Astrocyte of the cerebellum (primary cell): ENCODE measurements around the gene KRT17.

ENCODE experiments used
- DNase-seq: peaks from one replicate; pipeline ENCODE4 v3.0.0-alpha.2; 2011; ENCODE audit warnings: low read depth
- H3K4me3 ChIP-seq: 2 replicates; pipeline ENCODE4 v1.5.1; 2011; ENCODE audit warnings: mild to moderate bottlenecking, low read depth, low read length, moderate library complexity
- in situ Hi-C: cut with HindIII; loops from 2 replicates; pipeline ENCODE4 v1.10.0; 2017; ENCODE audit warnings: low sequenced_read_pairs
- TF ChIP-seq, protein P1 (sequence below): IDR thresholded peaks from 2 replicates; pipeline ENCODE4 v1.5.1; 2012; ENCODE audit warnings: low read length, low read depth, moderate library complexity, mild to moderate bottlenecking; ENCODE audit errors: missing control alignments

The KRT17 gene

DNA sequence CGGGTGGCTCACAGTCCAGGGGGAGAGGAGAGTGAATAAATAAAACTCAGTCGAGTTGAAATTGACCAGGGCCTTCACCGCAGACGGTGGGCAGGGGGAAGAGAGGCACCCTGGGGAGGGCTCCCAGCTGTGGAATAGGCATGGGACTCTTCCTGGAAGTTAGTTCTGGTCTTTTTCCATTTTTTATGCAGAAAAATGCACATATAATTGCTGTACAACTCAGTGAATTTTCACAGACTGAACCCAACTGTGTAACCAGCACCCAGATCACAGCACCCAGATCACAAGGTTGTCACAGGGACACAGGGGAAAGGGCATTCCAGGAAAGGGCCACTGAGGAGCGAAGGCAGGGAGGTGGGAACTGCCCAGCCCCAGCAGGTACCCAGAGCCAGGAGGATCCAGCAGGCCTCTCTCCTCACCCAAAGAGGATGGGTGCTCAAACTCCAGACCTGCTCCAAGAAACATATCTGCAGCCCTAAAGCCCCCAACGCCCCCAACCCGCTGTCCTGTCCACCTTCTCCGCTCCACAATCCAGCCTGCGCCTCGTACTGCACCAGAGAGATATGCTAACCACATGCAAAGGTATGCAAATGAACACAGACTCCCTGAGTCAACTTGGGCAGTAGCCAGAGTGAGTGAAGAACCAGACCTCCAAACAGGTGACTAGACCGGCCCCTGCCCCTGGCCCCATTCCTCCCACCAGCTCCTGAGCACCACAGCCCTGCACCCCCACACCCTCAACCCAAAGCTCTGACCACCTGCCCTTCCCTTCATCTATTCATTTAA lies 35.2 kb upstream of the KRT17 start:
- in situ Hi-C loops: loop anchor here (25.0 kb wide), 1 partner anchor 747 kb away; no protein-coding TSS in a partner anchor
- TF ChIP-seq, protein P1, sequence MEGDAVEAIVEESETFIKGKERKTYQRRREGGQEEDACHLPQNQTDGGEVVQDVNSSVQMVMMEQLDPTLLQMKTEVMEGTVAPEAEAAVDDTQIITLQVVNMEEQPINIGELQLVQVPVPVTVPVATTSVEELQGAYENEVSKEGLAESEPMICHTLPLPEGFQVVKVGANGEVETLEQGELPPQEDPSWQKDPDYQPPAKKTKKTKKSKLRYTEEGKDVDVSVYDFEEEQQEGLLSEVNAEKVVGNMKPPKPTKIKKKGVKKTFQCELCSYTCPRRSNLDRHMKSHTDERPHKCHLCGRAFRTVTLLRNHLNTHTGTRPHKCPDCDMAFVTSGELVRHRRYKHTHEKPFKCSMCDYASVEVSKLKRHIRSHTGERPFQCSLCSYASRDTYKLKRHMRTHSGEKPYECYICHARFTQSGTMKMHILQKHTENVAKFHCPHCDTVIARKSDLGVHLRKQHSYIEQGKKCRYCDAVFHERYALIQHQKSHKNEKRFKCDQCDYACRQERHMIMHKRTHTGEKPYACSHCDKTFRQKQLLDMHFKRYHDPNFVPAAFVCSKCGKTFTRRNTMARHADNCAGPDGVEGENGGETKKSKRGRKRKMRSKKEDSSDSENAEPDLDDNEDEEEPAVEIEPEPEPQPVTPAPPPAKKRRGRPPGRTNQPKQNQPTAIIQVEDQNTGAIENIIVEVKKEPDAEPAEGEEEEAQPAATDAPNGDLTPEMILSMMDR: no peak

DNA sequence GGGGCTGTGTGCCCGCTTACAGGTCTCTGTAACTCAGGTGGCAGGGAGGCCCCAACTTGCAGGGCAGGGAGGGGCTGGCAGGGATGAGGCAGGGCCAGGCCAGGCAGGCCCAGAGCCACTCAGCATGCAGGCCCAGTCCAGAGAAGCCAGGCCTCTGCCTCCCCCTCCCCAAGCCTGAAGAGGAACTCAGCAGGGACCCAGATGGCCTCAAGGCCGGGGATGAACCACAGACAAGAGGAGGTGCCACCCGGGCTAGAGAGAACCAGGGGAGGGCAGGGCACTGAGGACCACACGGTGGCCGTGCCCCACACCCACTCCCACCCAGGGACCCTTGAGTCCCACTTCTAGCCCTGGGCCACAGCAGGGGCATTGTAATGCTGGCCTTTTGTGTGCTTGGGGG lies 34.5 kb upstream of the KRT17 start:
- DNase-seq: no peak
- H3K4me3 ChIP-seq: no peak overlapping the region
- in situ Hi-C loops: loop anchor here (25.0 kb wide), 1 partner anchor 747 kb away; no protein-coding TSS in a partner anchor
- TF ChIP-seq, protein P1: no peak

More for the DNA sequence above, 35.2 kb upstream of the KRT17 start:
- DNase-seq: no peak
- H3K4me3 ChIP-seq: no peak overlapping the region

DNA sequence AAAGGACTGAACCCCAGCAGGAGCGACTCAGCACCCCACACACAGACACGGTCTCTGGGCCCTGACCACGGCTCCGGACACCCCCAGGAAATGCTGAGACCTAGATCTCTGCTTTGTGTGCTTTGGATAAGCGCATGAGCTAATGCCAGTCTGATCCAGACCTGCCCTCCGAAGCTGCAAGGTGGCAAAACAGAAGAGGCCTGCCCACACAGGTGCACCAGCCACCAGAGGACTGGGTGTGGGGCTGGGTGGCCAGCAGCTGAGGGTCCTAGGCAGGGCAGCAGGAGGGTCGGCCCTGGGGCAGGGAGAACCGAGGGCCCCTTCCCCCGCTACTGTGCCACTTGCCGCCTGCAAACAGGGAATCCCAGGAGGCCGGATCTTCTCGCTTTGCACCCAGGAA lies 33.6 kb upstream of the KRT17 start:
- no peak overlapping the region for H3K4me3 ChIP-seq
- no peak for DNase-seq
- in situ Hi-C loops: loop anchor here (25.0 kb wide), 1 partner anchor 746 kb away; no protein-coding TSS in a partner anchor
- TF ChIP-seq, protein P1: no peak

DNA sequence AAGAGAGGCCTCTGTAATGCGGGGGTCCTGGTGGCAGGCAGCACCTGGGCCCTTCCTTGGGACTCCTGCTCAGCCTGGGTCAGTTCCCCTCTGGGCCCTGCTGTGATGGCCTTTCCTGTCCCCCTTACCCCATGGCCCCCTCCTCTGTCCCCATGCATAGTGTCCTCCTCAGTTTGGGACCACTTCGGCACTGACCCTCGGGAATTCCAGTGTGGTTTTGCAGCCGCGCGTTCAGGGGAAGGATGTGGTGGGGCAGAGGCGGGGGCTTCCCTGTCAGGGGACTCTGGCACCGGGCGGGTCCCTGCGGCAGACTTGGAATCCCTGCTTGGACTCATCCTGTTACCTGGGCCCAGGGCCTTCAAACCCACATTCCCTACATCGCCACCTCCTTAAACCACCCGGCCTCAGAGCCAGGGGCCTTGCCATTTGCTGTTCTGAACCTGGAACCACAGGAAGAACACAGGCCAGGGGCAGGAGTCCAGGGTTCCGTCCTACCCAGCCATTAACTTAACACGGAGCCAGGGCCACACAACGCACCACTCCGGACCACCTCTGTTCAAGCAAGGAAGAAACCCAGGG lies 32.9 kb upstream of the KRT17 start:
- in situ Hi-C loops: loop anchor here (25.0 kb wide), 1 partner anchor 745 kb away; no protein-coding TSS in a partner anchor
- no peak for DNase-seq
- TF ChIP-seq, protein P1: no peak

DNA sequence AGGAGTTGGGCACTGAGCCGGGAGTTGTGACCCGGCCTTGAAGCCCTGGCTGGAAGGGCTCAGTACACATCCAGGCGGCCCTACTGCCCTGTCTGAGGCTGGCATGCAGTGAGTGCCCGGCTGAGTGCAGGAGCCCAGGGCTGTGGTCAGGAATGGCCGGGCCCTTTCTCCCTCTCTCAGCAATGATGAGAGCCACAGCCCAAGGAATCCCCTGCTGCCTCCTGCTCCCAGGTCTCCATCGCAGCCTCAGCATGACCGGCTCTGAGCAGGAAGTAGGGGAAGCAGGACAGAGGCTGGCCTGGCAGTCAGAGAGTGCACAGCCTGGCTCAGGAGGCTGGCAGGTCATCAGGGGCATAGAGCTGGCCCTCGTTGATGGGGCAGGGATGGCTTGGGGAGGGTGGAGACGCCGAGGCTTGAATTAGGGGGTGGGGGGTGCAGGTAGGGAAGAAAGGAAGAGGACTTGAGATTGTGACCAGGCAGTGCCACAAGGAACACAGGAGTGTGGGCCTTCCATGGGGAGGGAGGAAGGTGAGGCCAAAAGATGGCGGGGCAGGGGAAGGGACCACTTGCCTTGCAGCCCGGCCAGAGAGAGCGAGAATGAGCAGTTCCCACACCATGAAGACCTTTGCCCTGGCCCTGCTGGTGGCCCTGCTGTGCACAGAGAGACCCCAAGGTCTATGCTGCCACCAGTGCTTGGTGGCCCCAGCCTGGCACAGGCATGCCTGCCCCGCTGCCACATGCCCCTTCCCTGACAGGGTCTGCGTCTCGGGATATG lies 32.1 kb upstream of the KRT17 start:
- TF ChIP-seq, protein P1: no peak
- no peak for DNase-seq
- no peak overlapping the region for H3K4me3 ChIP-seq
- in situ Hi-C loops: loop anchor here (25.0 kb wide), 1 partner anchor 744 kb away; no protein-coding TSS in a partner anchor

More for the DNA sequence above, 32.9 kb upstream of the KRT17 start:
- H3K4me3 ChIP-seq: no peak overlapping the region

DNA sequence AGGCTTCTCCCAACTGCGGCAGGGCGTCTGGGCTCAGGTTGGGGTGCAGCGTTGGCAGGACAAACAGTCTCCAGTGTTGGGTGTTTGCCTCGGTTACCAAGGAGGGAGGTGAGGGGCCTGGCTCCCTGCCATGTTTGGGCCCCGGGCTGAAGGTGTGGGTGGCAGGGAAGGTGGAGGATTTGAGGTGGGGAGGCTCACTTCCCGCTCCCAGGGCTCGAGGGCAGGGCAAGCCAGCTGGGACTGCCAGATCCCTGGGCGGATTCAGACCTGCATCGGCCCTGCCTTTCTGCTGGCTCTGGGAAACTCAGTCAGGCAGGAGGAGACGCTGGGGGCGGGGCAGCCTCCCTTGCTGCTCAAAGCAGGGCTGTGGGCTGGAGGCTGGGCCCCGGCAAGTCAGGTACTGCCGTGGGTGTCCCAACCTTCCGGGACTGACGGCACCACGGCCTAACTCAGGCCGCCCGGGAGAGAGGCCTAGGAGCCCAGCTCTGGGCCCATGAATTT lies 31.3 kb upstream of the KRT17 start:
- no peak for DNase-seq
- H3K4me3 ChIP-seq: no peak overlapping the region
- TF ChIP-seq, protein P1: no peak

More for the DNA sequence above, 31.3 kb upstream of the KRT17 start:
- in situ Hi-C loops: loop anchor here (25.0 kb wide), 1 partner anchor 743 kb away; no protein-coding TSS in a partner anchor
